NCI-H82 (cell line): ENCODE data around the gene SPATC1L.
"Not testable (repeated sequence)": the region's sequence is repeated elsewhere in the genome, so short reads cannot be mapped to it uniquely, and the experiment has no call there.

Experiments used
- DNase-seq: peaks from one replicate; lab custom pipeline; 2025; lab: John Stamatoyannopoulos, UW

Gene SPATC1L

DNA sequence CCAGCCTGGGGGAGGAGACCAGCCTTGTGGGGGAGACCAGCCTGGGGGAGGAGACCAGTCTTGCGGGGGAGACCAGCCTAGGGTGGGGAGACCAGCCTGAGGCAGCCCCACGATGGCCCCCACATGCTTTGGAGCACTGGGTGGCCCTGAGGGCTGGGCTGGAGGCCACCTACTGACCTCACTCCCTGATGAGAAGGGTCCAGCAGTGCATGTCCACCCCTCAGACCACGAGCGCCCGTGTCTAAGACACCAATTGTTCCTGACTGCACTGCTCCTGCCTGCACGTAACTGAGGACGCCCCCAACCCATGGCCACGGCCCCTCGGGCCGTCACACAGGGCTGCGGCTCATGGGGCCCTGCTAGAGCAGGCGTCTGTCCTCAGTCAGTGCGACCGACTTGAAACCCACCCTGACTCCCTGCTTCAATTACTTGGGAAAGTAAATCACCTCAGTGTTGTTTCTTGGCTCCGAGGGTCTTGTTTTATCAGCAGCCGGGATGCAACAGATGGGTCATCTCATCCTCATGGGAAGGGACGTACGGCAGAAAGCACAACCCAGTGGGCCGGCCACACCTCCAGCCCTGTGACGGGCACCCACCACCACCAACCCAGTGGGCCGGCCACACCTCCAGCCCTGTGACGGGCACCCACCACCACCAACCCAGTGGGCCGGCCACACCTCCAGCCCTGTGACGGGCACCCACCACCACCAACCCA lies at the start of gene SPATC1L:
TSS of gene SPATC1L (minus strand) at position 550 of the 715 bp plus-strand sequence. CDS start 1,643 bp downstream, outside the sequence.
- peak; percentile 92 for DNase-seq

DNA sequence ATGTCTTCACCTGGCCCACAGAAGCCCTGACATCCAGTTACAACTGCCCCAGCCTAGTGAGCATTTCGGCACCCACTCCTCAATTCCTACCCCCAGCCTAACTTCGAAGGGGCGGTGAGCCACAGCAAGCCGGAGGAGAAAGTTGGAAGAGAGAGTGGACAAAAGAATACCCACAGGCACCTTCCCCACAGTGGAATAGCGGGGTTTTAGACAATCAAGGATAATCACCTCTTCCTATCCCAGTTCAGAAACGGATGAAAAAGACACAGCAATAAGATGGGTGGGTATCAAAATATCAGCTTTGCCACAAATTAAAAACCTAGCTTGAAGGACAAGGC lies 45.6 kb upstream of the SPATC1L start:
- no peak for DNase-seq

DNA sequence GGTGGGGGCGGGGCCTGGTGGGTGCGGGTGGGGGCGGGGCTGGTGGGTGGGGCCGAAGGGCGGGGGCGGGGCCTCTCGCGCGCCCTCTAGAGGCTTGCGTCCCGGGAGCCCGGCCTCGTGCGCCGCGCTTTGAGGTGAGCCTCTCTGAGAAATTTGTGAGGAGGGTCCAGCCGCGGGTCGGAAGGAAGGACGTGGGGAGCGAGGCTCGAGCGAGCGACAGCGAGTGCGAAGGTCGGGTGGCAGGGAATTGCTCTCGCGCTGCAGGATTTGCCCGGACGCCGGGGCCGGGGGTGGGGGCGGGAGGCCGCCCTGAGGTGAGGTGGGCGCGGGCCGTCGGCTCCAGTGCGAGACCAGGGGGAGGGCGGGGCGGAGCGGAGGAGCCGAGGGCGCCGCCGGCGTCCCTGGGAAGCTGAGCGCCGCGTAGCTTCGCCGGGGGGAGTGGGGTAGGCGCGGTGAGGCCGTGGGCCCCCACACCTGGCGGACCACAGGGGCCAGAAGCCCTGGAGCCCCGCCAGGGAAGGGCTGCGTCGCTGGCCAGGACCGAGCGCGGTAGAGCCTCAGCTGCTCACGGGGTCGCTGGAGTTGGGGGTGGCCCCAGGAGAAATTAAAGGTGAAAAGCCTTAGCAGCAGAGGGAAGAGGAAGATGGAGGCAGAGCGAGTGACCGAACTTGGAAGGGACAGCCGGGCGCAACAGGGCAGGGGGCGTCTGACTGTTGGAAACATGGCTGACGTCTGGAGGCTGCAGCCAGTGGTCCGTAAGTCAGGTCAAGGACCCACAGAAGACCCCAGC lies 45.1 kb upstream of the SPATC1L start:
- peak; percentile 83 for DNase-seq

DNA sequence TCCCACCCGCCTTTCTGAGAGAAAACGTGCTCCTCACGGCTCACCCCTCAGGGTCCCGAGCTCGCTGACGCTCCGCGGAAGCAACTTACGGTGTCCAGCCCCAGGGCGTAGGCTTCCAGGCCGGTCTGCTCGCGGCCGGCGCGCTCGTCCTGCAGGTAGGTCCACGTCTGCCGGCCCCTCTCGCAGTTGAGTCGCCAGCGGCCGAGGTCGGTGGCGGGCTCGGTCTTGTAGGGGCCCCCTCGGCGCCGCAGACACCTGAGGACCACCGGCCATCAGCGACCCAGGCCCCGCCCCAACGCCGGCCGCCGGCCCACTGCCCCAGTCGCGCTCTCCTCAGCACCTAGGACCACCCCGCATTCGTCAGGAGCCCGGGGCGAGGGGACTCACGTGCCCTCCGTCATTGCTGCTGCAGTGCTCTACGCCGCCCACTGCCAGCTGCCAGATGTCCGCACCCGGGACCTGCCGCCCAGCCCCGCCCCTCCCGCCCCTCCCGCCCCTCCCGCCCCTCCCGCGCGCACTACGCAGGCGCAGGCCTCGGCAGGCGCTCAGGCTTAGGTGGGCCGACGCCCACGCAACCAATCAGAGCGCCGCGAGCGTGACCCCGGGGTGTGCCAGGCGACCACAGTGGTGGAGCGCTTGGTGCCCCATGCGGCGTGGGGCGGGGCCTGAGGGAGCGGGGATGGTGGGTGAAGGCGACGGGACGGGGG lies 44.2 kb upstream of the SPATC1L start, which contains the start of gene LSS:
TSS of gene LSS (minus strand) at position 430 of the 707 bp plus-strand sequence. CDS start at position 401, 29 bp downstream.
- peak; percentile 99 for DNase-seq

DNA sequence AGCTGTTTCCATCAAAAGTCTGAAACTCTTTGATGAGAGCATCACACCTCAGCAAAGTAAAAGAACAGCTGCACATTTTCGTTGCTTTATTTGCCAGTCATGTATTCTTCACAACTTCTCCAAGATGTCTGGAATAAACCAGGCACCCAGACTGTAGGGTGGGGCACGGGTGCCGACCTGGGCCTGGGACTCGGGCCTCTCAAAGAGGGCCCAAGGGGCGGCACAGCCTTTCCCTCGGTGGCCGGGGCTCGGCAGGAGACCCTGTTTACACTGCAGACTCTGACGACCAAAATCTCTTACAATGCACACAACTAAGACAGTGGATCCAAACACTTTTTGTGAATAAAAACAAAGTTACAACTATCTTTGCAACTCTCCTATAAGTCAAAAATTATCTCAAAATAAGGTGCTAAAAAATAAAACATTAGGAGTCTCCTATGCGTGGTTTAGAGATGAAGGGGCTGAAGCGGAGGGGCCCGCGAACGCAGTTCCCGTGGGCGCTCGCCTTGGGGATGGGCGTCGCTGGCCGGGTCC lies 43.6 kb upstream of the SPATC1L start:
- peak; percentile 34 for DNase-seq

DNA sequence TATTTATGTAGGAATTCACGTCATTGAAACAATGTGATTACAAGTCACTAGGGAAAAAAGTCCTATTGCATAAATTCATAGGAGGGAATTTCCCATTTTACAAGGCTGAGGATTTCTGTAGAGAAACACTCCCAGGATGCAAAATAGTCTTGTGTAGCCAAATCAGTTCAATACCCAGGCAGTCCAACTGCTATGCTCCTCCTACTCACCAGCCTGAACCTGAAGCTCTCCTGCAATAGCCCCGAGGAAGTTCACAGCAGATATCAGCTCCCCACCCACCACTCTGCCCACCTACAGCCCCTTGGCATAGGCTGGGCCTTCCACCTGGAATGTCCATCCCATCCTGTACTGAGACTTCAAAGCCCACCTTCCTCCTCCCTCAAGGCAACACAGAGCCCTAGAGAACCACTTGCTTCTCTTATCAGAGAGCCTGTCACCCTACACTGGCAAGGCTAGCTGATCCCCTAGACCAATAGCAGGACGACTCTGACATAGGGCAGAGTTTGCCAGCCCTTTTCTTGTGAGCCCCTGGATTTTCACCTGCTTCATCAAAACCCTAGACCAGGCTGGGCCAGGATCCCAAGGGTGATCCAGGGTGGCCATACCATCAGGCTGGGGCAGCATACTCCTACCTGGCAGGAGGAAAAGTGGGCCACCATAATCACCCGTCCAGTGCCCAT lies 42.8 kb upstream of the SPATC1L start:
- DNase-seq: peak; percentile 39

DNA sequence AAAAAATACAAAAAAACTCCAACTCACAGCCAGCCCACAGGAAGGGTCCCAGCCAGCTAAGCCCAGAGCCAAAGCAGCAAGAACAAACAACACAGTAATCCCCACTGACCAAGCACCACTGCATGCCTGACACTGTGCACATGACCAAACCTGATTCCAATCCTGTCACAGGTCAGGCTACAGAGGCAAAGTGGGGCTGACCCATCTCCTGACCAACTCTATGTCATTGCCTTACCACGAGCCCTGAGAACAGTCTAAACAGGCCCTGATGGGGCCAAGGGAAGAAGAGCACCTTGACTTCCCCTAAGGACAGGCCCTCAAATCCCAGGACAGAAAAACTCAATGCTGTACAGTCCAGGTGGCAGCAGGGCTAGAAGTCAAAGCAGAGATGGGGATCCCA lies 41.9 kb upstream of the SPATC1L start:
- no peak for DNase-seq

DNA sequence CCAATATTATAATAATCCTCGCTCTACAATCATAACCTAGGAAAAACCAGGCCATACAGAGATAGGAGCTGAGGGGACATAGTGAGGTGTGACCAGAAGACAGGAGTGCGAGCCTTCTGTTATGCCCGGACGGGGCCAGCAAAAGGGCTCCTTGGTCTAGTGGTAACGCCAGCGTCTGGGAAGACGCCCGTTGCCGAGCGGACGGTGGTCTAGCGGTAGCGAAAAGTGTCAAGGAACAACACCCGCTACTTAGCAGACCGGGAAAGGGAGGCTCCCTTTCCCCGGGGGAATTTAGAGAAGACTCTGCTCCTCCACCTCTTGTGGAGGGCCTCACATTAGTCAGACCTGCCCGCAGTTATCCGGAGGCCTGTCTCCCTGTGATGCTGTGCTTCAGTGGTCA lies 39.4 kb upstream of the SPATC1L start:
- not testable (repeated sequence) for DNase-seq

DNA sequence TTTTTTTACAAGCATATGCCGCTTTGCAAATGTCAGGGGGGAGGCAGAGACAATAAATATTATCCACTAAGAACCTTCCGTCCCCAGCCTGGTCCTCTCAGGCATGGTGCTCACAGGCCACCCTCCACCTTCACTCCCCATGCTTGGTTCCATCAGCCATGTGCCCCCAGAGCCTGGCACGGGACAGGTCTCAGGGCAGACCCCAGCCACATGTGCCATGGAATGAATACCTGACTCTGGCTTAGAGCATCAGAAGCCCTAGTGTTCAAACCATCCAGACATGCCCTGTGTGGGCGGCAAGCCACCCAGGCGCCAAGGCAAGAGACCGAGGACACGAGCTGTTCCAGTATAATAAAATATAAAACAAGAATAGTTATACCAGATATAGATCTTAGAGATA lies 39.0 kb upstream of the SPATC1L start:
- DNase-seq: no peak

DNA sequence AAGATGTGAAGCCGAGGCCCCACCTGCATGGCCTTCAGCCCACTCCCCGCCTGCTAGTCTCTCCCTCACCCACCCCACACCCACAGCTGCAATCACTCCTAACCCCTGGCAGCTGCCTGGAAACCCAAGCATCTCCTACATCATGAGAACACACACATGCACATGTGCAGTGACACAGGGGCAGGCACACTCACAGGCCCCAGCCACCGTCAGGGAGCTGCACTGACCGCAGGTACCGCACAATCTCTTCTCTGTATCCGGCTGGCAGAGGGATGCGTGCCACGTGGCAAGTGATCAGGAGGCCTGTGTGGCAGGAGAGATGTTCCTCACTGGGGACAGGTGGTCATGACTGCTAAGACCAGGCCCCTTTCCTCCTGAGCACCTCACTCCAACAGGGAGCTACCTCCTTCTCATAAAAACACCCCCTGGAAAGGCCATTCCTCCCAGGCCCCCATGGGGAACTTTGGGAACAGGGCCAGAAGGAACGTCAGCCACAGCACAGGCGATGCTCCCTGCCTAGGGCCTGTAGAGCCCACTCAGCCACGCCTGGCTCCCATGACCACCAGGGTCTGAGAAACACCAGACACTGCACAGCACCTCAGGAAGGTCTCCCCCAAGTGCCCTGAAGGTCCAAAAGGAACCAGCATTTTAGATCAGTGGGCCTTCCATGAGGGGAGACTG lies 38.3 kb upstream of the SPATC1L start:
- DNase-seq: no peak

DNA sequence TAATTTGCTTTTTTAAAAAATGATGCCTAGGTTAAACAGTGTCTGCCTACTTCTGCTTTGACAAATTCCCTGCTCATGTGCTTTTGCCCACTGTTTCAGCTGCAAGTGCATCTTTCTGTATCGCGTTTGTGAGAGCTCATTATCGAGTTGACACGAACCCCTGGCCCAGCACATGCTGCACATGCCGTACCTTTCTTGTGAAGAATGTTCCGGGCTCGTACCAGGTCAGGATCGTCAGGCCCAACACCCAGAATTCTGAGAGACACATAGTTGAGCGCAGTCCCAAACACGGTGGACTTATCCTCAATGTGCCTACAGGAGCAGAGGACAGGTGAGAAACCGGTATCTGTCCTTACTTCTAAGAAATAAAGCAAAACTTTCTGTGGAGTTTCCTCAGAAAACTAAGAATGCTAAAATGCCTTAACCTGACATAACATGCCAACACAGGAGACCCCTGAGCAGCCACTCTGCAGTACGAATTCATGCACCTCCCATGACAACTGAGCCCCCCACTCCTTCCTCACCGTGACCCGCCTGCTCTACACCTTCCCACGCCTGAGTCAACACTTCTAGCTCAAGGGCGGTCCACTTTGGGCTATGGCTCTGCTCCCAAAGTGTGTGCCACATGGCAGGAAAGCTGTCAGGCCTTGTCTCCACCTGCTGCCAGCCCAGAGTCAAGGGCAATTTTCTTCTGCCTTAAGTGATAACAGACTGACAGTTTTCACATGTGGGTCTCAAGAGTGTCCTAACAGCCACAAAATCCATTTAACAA lies 37.6 kb upstream of the SPATC1L start:
- DNase-seq: no peak

DNA sequence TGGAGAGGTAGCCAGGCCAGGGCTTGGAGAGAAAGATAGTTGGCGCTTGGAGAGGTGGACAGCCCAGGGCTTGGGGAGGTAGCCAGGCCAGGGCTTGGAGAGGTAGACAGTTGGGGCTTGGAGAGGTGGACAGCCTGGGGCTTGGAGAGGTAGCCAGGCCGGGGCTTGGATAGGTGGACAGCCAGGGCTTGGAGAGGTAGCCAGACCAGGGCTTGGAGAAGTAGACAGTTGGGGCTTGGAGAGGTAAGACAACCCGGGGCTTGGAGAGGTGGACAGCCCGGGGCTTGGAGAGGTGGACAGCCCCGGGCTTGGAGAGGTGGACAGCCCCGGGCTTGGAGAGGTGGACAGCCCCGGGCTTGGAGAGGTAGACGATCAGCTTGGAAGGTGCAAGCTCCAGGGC lies 36.6 kb upstream of the SPATC1L start:
- DNase-seq: no peak

DNA sequence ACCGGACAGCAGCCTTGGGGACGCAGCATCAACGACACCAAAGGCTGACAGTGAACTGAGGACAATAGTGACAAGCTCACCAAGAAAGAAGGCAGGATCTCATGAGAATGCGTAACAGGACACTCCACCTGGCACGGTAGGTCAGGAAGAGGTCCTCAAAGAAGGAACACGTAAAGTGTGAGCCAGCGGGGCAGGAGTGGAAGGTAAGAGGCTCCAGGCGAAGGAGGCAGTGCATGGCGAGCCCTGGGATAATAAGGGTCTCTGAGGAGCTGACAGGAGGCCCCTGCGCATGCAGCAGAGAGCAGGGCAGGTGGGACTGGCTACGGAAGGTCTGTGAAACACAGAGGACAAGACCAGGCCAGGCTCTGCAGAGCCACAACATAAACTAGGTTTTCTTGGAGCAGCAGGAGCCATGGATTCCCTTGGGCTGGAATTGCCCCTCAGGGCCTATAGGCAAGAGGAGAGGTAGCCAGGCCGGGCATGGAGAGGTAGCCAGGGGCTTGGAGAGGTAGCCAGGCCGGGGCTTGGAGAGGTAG lies 36.1 kb upstream of the SPATC1L start:
- no peak for DNase-seq

DNA sequence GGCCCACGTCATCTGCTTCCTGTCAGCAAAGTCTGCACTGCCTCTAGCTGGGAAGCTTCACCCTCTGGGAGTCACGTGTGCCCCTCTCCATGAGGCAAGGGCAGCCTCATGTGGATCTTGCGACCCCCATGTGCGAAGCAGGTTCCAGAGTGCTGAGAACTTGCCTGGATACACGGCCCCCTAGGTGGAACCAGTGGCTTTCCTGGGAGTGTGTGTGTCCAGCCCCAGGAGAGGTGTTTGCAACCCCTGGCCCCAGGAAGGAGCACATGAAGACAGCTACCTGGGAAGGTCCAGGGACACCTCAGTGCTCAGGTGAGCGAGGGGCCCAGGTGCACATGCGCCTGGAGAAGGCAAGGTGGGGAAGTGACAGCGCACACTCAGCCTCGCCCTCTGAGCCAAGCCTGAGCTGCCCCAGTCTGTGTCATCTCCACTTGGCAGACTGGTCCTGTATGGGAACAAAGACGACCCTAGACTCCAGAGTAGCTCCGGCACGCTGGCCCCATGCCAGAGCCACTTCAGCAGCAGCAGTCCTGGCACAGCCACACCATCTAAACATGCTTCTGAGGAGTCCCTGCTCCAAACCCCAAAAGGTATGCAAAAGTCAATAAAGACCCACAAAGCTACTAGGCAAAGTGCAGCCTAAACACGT lies 35.5 kb upstream of the SPATC1L start:
- DNase-seq: no peak

DNA sequence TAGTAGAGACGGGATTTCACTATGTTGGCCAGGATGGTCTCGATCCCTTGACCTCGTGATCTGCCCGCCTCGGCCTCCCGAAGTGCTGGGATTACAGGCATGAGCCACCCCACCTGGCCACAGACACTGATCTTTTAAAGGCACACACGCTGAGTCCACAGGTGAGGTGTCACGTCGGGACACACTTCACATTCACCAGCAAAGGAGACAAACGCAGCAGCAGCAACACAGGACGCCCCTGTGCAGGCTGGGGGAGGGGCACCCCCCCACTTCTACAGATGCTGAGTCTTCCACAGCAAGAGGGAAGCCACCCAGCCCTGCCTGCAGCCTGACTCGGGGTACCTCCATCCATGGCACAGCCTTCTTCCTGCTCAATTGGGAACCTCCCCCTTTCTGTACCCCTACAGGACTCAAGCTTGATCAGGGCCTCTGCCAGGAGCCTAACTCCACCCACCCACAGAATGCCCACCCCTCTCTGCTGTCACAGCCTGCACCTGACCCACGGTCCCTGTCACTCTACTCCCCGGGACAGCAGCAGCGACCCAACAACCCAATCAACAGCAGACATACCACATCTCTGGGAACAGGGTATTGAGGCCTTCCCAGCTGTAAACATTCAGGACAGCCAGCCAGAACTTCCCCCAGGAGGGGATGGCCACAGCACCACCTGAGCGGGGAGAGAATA lies 34.8 kb upstream of the SPATC1L start:
- DNase-seq: no peak

DNA sequence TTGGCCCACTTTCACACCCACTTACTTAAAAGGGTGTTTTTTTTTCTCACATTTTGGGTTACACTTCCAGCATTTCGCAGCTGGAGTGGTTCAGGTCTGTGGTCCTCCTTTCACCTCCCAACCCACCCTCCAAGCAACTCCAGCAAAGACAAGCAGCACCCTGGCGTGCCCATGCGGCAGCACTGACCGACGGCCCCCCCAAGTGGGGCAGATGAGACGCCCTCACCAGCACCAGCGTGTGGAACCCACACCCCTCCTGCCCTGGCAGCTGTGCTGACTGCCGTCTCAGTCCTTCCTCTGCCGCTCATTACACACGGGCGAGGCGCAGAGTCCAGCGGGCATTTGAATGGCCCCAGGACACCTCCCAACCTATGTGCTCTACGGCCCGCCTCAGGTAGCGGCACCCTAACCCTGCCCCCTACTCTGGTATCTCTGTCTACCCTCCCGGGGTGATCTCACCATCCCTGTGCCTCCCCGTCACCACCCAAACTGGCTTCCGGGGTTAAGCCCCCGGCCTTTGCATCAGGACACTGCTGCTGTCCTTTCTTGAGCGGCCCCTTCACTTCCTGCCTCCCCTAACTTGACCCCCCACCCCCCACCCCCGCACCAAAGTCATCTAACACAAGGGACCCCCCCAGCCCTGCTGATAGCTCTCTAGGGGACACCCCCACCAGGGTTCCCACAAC lies 33.4 kb upstream of the SPATC1L start:
- DNase-seq: no peak

DNA sequence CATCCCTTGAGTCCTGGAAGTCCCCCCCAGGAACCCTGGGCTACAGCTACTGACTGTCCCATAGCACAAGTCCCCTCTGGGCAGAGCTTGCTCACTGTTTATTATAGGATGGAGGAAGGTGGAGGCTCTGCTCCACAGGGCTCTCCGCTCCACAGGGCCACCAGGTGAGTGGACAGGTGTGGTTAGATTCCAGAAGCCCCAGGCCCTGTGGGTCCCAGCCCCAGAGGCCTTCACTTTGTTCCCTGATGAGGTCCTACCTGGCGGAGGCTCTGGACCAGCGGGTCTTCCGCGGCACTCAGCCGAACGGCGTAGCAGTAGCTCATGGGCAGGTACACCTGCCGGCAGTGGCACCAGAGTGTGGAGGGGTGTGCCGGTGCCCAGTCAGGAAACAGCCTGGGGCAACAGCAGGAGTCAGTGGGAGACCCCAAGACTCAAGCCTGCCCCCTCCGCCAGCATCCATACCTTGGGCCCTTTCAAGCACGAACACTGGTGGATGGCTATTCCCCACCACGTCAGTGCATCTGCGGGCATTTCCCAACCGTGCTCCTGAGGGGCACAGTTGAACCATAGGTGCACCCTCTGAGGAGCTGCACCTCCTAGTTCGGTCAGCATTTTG lies 32.0 kb upstream of the SPATC1L start:
- no peak for DNase-seq
